ENCODE data around the gene TRIOBP.
"Not testable (repeated sequence)": the region's sequence is repeated elsewhere in the genome, so short reads cannot be mapped to it uniquely, and the experiment has no call there.

Gene TRIOBP

GRCh38 chr22:37696260-37696656 is 590 bp upstream of the TRIOBP start:
- Mint-ChIP-seq H3K4me1 (ENCODE audit: low read depth) (peaks cover 19% of the 10 kb centered on the region), H3K4me3 (peak overlapping the region; percentile 52), H3K36me3 (ENCODE audit: low read depth) (peaks cover 35% of the 10 kb centered on the region)
- not testable (repeated sequence) for H3K27ac Mint-ChIP-seq, H3K27me3 Mint-ChIP-seq, H3K9me3 Mint-ChIP-seq

GRCh38 chr22:37697538-37697835 is 639 bp downstream of the TRIOBP start:
- H3K27ac Mint-ChIP-seq = no peak overlapping the region
- peaks cover 26% of the 10 kb centered on the region for H3K36me3 Mint-ChIP-seq (ENCODE audit: low read depth)
- H3K4me3 Mint-ChIP-seq = no peak overlapping the region
- no peaks in the 10 kb centered on the region for H3K27me3 Mint-ChIP-seq
- no peaks in the 10 kb centered on the region for H3K9me3 Mint-ChIP-seq
- H3K4me1 Mint-ChIP-seq (ENCODE audit: low read depth) = peaks cover 19% of the 10 kb centered on the region

- H3K27ac Mint-ChIP-seq = no peak overlapping the region
- H3K27me3 Mint-ChIP-seq = no peaks in the 10 kb centered on the region
- no peak overlapping the region for H3K4me3 Mint-ChIP-seq
These were observed 4.4 kb downstream of the TRIOBP start for GRCh38 chr22:37701141-37701786.

GRCh38 chr22:37703906-37704305 is 7.1 kb downstream of the TRIOBP start:
- peaks cover 4% of the 10 kb centered on the region for H3K36me3 Mint-ChIP-seq (ENCODE audit: low read depth)
- H3K4me1 Mint-ChIP-seq (ENCODE audit: low read depth) = no peaks in the 10 kb centered on the region
- H3K9me3 Mint-ChIP-seq = no peaks in the 10 kb centered on the region
- no peak overlapping the region for H3K27ac Mint-ChIP-seq
- no peaks in the 10 kb centered on the region for H3K27me3 Mint-ChIP-seq
- no peak overlapping the region for H3K4me3 Mint-ChIP-seq

More at GRCh38 chr22:37701141-37701786, 4.4 kb downstream of the TRIOBP start:
- peaks cover 4% of the 10 kb centered on the region for H3K36me3 Mint-ChIP-seq (ENCODE audit: low read depth)
- H3K9me3 Mint-ChIP-seq = no peaks in the 10 kb centered on the region
- H3K4me1 Mint-ChIP-seq (ENCODE audit: low read depth) = peaks cover 9% of the 10 kb centered on the region

GRCh38 chr22:37704645-37705044 is 7.8 kb downstream of the TRIOBP start:
- Mint-ChIP-seq H3K4me3 (no peak overlapping the region), H3K9me3 (no peaks in the 10 kb centered on the region), H3K27me3 (no peaks in the 10 kb centered on the region), H3K4me1 (ENCODE audit: low read depth) (no peaks in the 10 kb centered on the region), H3K36me3 (ENCODE audit: low read depth) (peaks cover 4% of the 10 kb centered on the region), H3K27ac (no peak overlapping the region)

- Mint-ChIP-seq H3K27me3 (no peaks in the 10 kb centered on the region), H3K36me3 (ENCODE audit: low read depth) (peaks cover 4% of the 10 kb centered on the region), H3K27ac (no peak overlapping the region), H3K4me3 (no peak overlapping the region), H3K4me1 (ENCODE audit: low read depth) (no peaks in the 10 kb centered on the region), H3K9me3 (no peaks in the 10 kb centered on the region)
These were observed 8.4 kb downstream of the TRIOBP start for GRCh38 chr22:37705205-37705604.

- Mint-ChIP-seq H3K4me1 (ENCODE audit: low read depth) (no peaks in the 10 kb centered on the region), H3K27ac (no peak overlapping the region), H3K4me3 (no peak overlapping the region), H3K27me3 (no peaks in the 10 kb centered on the region), H3K9me3 (no peaks in the 10 kb centered on the region), H3K36me3 (ENCODE audit: low read depth) (peaks cover 4% of the 10 kb centered on the region)
These were observed 12.0 kb downstream of the TRIOBP start for GRCh38 chr22:37708580-37709444.

- H3K9me3 Mint-ChIP-seq = no peaks in the 10 kb centered on the region
- no peak overlapping the region for H3K4me3 Mint-ChIP-seq
- no peaks in the 10 kb centered on the region for H3K4me1 Mint-ChIP-seq (ENCODE audit: low read depth)
- no peaks in the 10 kb centered on the region for H3K27me3 Mint-ChIP-seq
- H3K36me3 Mint-ChIP-seq (ENCODE audit: low read depth) = peaks cover 2% of the 10 kb centered on the region
- H3K27ac Mint-ChIP-seq = no peak overlapping the region
These were observed 12.6 kb downstream of the TRIOBP start for GRCh38 chr22:37709445-37709765.

GRCh38 chr22:37710675-37711074 is 13.8 kb downstream of the TRIOBP start:
- Mint-ChIP-seq H3K4me1 (ENCODE audit: low read depth) (no peaks in the 10 kb centered on the region), H3K4me3 (no peak overlapping the region), H3K36me3 (ENCODE audit: low read depth) (no peaks in the 10 kb centered on the region), H3K27me3 (no peaks in the 10 kb centered on the region), H3K9me3 (no peaks in the 10 kb centered on the region), H3K27ac (no peak overlapping the region)

GRCh38 chr22:37711490-37711889 is 14.6 kb downstream of the TRIOBP start:
- no peaks in the 10 kb centered on the region for H3K4me1 Mint-ChIP-seq (ENCODE audit: low read depth)
- H3K9me3 Mint-ChIP-seq = no peaks in the 10 kb centered on the region
- no peak overlapping the region for H3K4me3 Mint-ChIP-seq
- H3K27ac Mint-ChIP-seq = no peak overlapping the region
- H3K36me3 Mint-ChIP-seq (ENCODE audit: low read depth) = peaks cover 1% of the 10 kb centered on the region
- H3K27me3 Mint-ChIP-seq = no peaks in the 10 kb centered on the region

GRCh38 chr22:37713761-37714160 is 16.9 kb downstream of the TRIOBP start:
- Mint-ChIP-seq H3K36me3 (ENCODE audit: low read depth) (peaks cover 8% of the 10 kb centered on the region), H3K27me3 (no peaks in the 10 kb centered on the region), H3K9me3 (no peaks in the 10 kb centered on the region), H3K27ac (no peak overlapping the region), H3K4me3 (no peak overlapping the region), H3K4me1 (ENCODE audit: low read depth) (no peaks in the 10 kb centered on the region)

- H3K36me3 Mint-ChIP-seq (ENCODE audit: low read depth) = peaks cover 8% of the 10 kb centered on the region
- H3K9me3 Mint-ChIP-seq = no peaks in the 10 kb centered on the region
- no peaks in the 10 kb centered on the region for H3K27me3 Mint-ChIP-seq
- no peak overlapping the region for H3K27ac Mint-ChIP-seq
- H3K4me1 Mint-ChIP-seq (ENCODE audit: low read depth) = no peaks in the 10 kb centered on the region
- no peak overlapping the region for H3K4me3 Mint-ChIP-seq
These were observed 17.8 kb downstream of the TRIOBP start for GRCh38 chr22:37714634-37715033.

GRCh38 chr22:37715760-37716159 is 18.9 kb downstream of the TRIOBP start:
- peaks cover 8% of the 10 kb centered on the region for H3K36me3 Mint-ChIP-seq (ENCODE audit: low read depth)
- H3K27ac Mint-ChIP-seq = no peak overlapping the region
- no peaks in the 10 kb centered on the region for H3K9me3 Mint-ChIP-seq
- H3K4me1 Mint-ChIP-seq (ENCODE audit: low read depth) = no peaks in the 10 kb centered on the region
- H3K27me3 Mint-ChIP-seq = no peaks in the 10 kb centered on the region
- no peak overlapping the region for H3K4me3 Mint-ChIP-seq

GRCh38 chr22:37716708-37717107 is 19.9 kb downstream of the TRIOBP start:
- H3K4me3 Mint-ChIP-seq = no peak overlapping the region
- peaks cover 8% of the 10 kb centered on the region for H3K36me3 Mint-ChIP-seq (ENCODE audit: low read depth)
- H3K9me3 Mint-ChIP-seq = no peaks in the 10 kb centered on the region
- H3K4me1 Mint-ChIP-seq (ENCODE audit: low read depth) = no peaks in the 10 kb centered on the region
- H3K27me3 Mint-ChIP-seq = no peaks in the 10 kb centered on the region
- no peak overlapping the region for H3K27ac Mint-ChIP-seq

- not testable (repeated sequence) for H3K4me3 Mint-ChIP-seq; H3K9me3 Mint-ChIP-seq; H3K36me3 Mint-ChIP-seq (ENCODE audit: low read depth); H3K27ac Mint-ChIP-seq; H3K27me3 Mint-ChIP-seq; H3K4me1 Mint-ChIP-seq (ENCODE audit: low read depth)
These were observed 20.4 kb downstream of the TRIOBP start for GRCh38 chr22:37717235-37717634.

GRCh38 chr22:37717746-37718305 is 21.0 kb downstream of the TRIOBP start:
- not testable (repeated sequence) for H3K36me3 Mint-ChIP-seq (ENCODE audit: low read depth); H3K27me3 Mint-ChIP-seq; H3K27ac Mint-ChIP-seq; H3K4me1 Mint-ChIP-seq (ENCODE audit: low read depth); H3K4me3 Mint-ChIP-seq; H3K9me3 Mint-ChIP-seq
